Mesenchymal stem cell (in vitro differentiated cells and primary cell): ENCODE results near the gene PYM1.
"Not testable (repeated sequence)": the region's sequence is repeated elsewhere in the genome, so short reads cannot be mapped to it uniquely, and the experiment has no call there.

Experiments used
- DNase-seq: peaks from one replicate; pipeline ENCODE4 v3.0.0-alpha.2; 2013
- H2AFZ ChIP-seq: one replicate; pipeline ENCODE4 v1.6.1; 2013; ENCODE audit warnings: low read depth, mild to moderate bottlenecking, control low read depth, inconsistent platforms, low read length, moderate library complexity
- H2AK5ac ChIP-seq: 2 replicates; pipeline ENCODE4 v1.6.1; 2013; ENCODE audit warnings: low read length, moderate library complexity, mild to moderate bottlenecking, inconsistent platforms; ENCODE audit not compliant: severe bottlenecking
- H2BK120ac ChIP-seq: one replicate; pipeline ENCODE4 v1.6.1; 2013; ENCODE audit warnings: low read depth, mild to moderate bottlenecking, inconsistent platforms, low read length, moderate library complexity
- H2BK12ac ChIP-seq, 2 experiments: one replicate each; pipeline ENCODE4 v1.6.1; 2013; ENCODE audit warnings: inconsistent platforms in 2 of 2, low read length in 2 of 2, mild to moderate bottlenecking in 2 of 2, moderate library complexity in 2 of 2, control low read depth in 1 of 2
- H2BK15ac ChIP-seq: one replicate; pipeline ENCODE4 v1.6.1; 2013; ENCODE audit warnings: mild to moderate bottlenecking, low read depth, inconsistent platforms; ENCODE audit not compliant: poor library complexity, severe bottlenecking
- H2BK5ac ChIP-seq: 2 replicates; pipeline ENCODE4 v1.6.1; 2013; ENCODE audit warnings: low read depth, mild to moderate bottlenecking, low read length, control low read depth, inconsistent platforms; ENCODE audit not compliant: poor library complexity, severe bottlenecking
- H3K14ac ChIP-seq, 2 experiments: one replicate each; pipeline ENCODE4 v1.6.1; 2013; ENCODE audit warnings: inconsistent platforms in 2 of 2, low read length in 2 of 2, control low read depth in 1 of 2, mild to moderate bottlenecking in 1 of 2, moderate library complexity in 1 of 2
- H3K18ac ChIP-seq, 2 experiments: one replicate each; pipeline ENCODE4 v1.6.1; 2013; ENCODE audit warnings: inconsistent platforms in 2 of 2, low read length in 2 of 2, control low read depth in 1 of 2, low read depth in 1 of 2, mild to moderate bottlenecking in 1 of 2
- H3K23ac ChIP-seq, 2 experiments: one replicate each; pipeline ENCODE4 v1.6.1; 2013; ENCODE audit warnings: inconsistent platforms in 2 of 2, low read length in 2 of 2, mild to moderate bottlenecking in 2 of 2, moderate library complexity in 2 of 2, control low read depth in 1 of 2
- H3K27ac ChIP-seq: 2 replicates; pipeline ENCODE4 v1.5.1; 2013; ENCODE audit warnings: mild to moderate bottlenecking, moderate library complexity, low read length, control low read depth, inconsistent platforms; ENCODE audit not compliant: poor library complexity, severe bottlenecking
- H3K27me3 ChIP-seq, 2 experiments: 2 replicates each; pipeline versions ENCODE4 v1.6.1 to v1.7.0; 2013; ENCODE audit warnings: low read length in 2 of 2, mild to moderate bottlenecking in 2 of 2, moderate library complexity in 2 of 2, control low read depth in 1 of 2, inconsistent platforms in 1 of 2; ENCODE audit not compliant: control insufficient read depth in 1 of 2, insufficient read depth in 1 of 2
- H3K36me3 ChIP-seq, 2 experiments: 2 replicates each; pipeline versions ENCODE4 v1.6.1 to v1.7.0; 2013; ENCODE audit warnings: low read length in 2 of 2, control low read depth in 1 of 2, inconsistent platforms in 1 of 2, low read depth in 1 of 2, mild to moderate bottlenecking in 1 of 2; ENCODE audit not compliant: insufficient read depth in 2 of 2, control insufficient read depth in 1 of 2
- H3K4ac ChIP-seq, 2 experiments: one replicate each; pipeline ENCODE4 v1.6.1; 2013; ENCODE audit warnings: inconsistent platforms in 2 of 2, low read length in 2 of 2, mild to moderate bottlenecking in 2 of 2, moderate library complexity in 2 of 2, control low read depth in 1 of 2, low read depth in 1 of 2
- H3K4me1 ChIP-seq: 2 replicates; pipeline ENCODE4 v1.6.1; 2013; ENCODE audit warnings: low read depth, low read length, control low read depth; ENCODE audit not compliant: control insufficient read depth, insufficient read depth
- H3K4me2 ChIP-seq: 2 replicates; pipeline ENCODE4 v1.6.1; 2013; ENCODE audit warnings: low read length, mild to moderate bottlenecking, inconsistent platforms; ENCODE audit not compliant: poor library complexity, severe bottlenecking
- H3K4me3 ChIP-seq, 2 experiments: 2 replicates each; pipeline versions ENCODE4 v1.5.1 to v1.7.0; 2013; ENCODE audit warnings: low read length in 2 of 2, mild to moderate bottlenecking in 2 of 2, control low read depth in 1 of 2, low read depth in 1 of 2; ENCODE audit not compliant: insufficient read depth in 1 of 2
- H3K79me1 ChIP-seq: replicated peaks from 2 replicates; pipeline ENCODE4 v1.6.1; 2013; ENCODE audit warnings: mild to moderate bottlenecking, control low read depth, low read length, inconsistent platforms; ENCODE audit not compliant: poor library complexity, severe bottlenecking
- H3K9ac ChIP-seq: 2 replicates; pipeline ENCODE4 v1.7.0; 2013; ENCODE audit warnings: mild to moderate bottlenecking, low read length, moderate library complexity
- H3K9me3 ChIP-seq: 2 replicates; pipeline ENCODE4 v1.7.0; 2013; ENCODE audit warnings: mild to moderate bottlenecking, low read length; ENCODE audit not compliant: control insufficient read depth
- H4K8ac ChIP-seq: one replicate; pipeline ENCODE4 v1.6.1; 2013; ENCODE audit warnings: inconsistent platforms, mild to moderate bottlenecking, low read length, moderate library complexity
- H4K91ac ChIP-seq: one replicate; pipeline ENCODE4 v1.6.1; 2013; ENCODE audit warnings: mild to moderate bottlenecking, low read length, inconsistent platforms
- WGBS: methylation state at CpG from one replicate; pipeline ENCODE4 v1.1.7; 2013; ENCODE audit warnings: mixed read lengths; 5-methylcytosine and 5-hydroxymethylcytosine counted together

Gene PYM1

DNA sequence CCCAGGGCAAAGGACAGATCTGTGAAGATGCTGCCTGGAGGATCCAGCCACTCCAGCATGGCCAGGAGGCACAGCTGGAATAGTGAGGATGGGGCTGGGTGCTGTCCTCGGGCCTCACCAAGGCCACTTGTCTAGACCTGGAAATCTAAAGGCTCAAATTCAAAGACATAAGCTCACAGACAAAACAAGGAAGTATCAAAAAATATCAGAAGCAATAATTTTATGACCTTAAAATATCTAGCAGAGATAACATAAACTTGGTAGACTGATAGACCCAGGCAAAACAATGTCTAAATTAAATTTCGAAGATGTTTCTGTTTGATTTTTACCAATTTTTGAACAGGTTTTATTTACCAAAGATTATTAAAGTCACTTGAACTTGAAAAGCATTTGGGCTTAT lies 62.4 kb downstream of the PYM1 start:
- no peaks in the 10 kb centered on the region for H3K9me3 ChIP-seq
- no peak overlapping the region for H2BK15ac ChIP-seq
- no peaks in the 10 kb centered on the region for H3K79me1 ChIP-seq
- H3K4me2 ChIP-seq: no peak overlapping the region
- no peak overlapping the region for H2AFZ ChIP-seq
- no peak overlapping the region for H2BK5ac ChIP-seq
- H3K14ac ChIP-seq: no peak overlapping the region
- no peak overlapping the region for H4K91ac ChIP-seq
- H4K8ac ChIP-seq: no peak overlapping the region
- no peak overlapping the region for H3K27ac ChIP-seq
- H2BK12ac ChIP-seq: no peak overlapping the region
- no peak overlapping the region for H3K23ac ChIP-seq
- no peak overlapping the region for H3K4ac ChIP-seq
- 89% methylated on average over 1 of the region's 2 CpGs for WGBS
- no peaks in the 10 kb centered on the region for H3K27me3 ChIP-seq
- no peak overlapping the region for H3K4me3 ChIP-seq
- H3K18ac ChIP-seq: no peak overlapping the region
- H3K4me1 ChIP-seq: no peaks in the 10 kb centered on the region
- H2AK5ac ChIP-seq: no peak overlapping the region
- H3K36me3 ChIP-seq: no peaks in the 10 kb centered on the region
- H2BK120ac ChIP-seq: no peak overlapping the region
- no peak overlapping the region for H3K9ac ChIP-seq
- no peak for DNase-seq

DNA sequence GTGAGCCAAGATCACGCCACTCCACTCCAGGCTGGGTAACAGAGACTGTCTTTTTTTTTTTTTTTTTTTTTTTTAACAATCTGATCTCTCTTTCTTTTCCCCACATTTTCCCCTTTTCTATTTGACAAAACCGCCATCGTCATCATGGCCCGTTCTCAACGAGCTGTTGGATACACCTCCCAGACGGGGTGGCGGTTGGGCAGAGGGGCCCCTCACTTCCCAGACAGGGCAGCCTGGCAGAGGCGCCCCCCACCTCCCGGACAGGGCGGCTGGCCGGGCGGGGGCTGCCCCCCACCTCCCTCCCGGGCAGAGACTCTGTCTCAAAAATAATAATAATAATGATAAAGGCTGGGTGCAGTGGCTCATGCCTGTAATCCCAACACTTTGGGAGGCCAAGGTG lies 64.8 kb downstream of the PYM1 start:
- H3K4me3 ChIP-seq, H3K4me1 ChIP-seq, H2BK15ac ChIP-seq, DNase-seq, H2BK5ac ChIP-seq, H3K4me2 ChIP-seq, H4K91ac ChIP-seq, H3K79me1 ChIP-seq, H3K4ac ChIP-seq, H4K8ac ChIP-seq, H2AK5ac ChIP-seq, H3K36me3 ChIP-seq, H3K23ac ChIP-seq, H3K27ac ChIP-seq, H3K27me3 ChIP-seq, H2BK120ac ChIP-seq, H3K9ac ChIP-seq, H3K18ac ChIP-seq, H2BK12ac ChIP-seq, H3K9me3 ChIP-seq, H2AFZ ChIP-seq, H3K14ac ChIP-seq: not testable (repeated sequence)
- 98% methylated on average over 8 of the region's 13 CpGs for WGBS

DNA sequence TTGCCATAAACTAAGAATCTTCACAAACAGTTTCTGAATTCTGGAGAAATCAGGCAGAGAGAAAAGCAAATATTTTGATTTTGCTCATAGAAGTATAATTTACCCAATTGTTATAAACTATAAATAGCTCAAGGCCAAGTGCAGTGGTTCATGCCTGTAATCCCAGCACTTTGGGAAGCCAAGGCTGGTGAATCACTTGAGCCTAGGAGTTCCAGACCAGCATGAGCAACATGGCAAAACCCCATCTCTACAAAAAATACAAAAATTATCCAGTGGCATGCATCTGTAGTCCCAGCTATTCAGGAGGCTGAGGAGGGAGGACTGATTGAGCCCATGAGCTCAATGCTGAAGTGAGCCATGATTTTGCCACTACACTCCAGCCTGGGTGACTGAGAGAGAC lies 65.4 kb downstream of the PYM1 start:
- Histone ChIP-seq H3K9me3 (no peaks in the 10 kb centered on the region), H3K18ac (no peak overlapping the region), H2BK15ac (no peak overlapping the region), H2BK120ac (no peak overlapping the region), H3K36me3 (no peaks in the 10 kb centered on the region), H4K8ac (no peak overlapping the region), H3K27me3 (no peaks in the 10 kb centered on the region), H2AFZ (no peak overlapping the region), H3K14ac (no peak overlapping the region), H3K27ac (no peak overlapping the region), H2AK5ac (no peak overlapping the region), H2BK12ac (no peak overlapping the region), H3K23ac (no peak overlapping the region), H4K91ac (no peak overlapping the region), H2BK5ac (no peak overlapping the region), H3K79me1 (no peaks in the 10 kb centered on the region), H3K4ac (no peak overlapping the region), H3K4me2 (no peak overlapping the region), H3K4me1 (no peaks in the 10 kb centered on the region), H3K4me3 (no peak overlapping the region), H3K9ac (no peak overlapping the region)
- no peak for DNase-seq

DNA sequence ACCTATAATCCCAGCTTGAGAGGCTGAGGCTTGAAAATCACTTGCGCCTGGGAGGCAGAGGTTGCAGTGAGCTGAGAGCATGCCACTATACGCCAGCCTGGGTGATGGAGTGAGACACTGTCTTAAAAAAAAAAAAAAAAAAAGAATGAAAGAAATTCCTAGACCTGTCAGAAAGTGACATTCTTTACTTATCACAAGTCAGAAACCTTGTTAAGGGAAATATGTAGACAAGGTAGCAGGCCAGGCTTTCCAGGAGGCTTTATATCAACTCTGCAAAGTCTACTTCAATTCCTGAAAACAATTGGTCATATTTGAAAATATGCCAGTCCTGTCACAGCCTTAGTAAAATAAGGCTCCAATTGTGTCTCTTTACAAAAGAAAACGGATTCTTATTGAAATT lies 65.8 kb downstream of the PYM1 start:
- Histone ChIP-seq H2BK15ac (no peak overlapping the region), H3K4me3 (no peak overlapping the region), H3K4ac (no peak overlapping the region), H3K18ac (no peak overlapping the region), H3K4me1 (no peaks in the 10 kb centered on the region), H2BK5ac (no peak overlapping the region), H3K27ac (no peak overlapping the region), H3K14ac (no peak overlapping the region), H4K8ac (no peak overlapping the region), H2BK120ac (no peak overlapping the region), H3K9ac (no peak overlapping the region), H2AK5ac (no peak overlapping the region), H3K23ac (no peak overlapping the region), H2AFZ (no peak overlapping the region), H3K36me3 (no peaks in the 10 kb centered on the region), H2BK12ac (no peak overlapping the region), H3K79me1 (no peaks in the 10 kb centered on the region), H4K91ac (no peak overlapping the region), H3K27me3 (no peaks in the 10 kb centered on the region), H3K4me2 (no peak overlapping the region), H3K9me3 (no peaks in the 10 kb centered on the region)
- no peak for DNase-seq
- 100% methylated on average over 2 of the region's 3 CpGs for WGBS
